Inflammatory macrophage treated with lipopolysaccharide for 1 hour (primary cell): ENCODE measurements around the gene CD300LG.
A peak's percentile ranks its signal among the peaks of the same experiment; 100 is the strongest.
"Not testable (repeated sequence)": the region's sequence is repeated elsewhere in the genome, so short reads cannot be mapped to it uniquely, and the experiment has no call there.

Experiments
- DNase-seq, 2 donors: peaks; one replicate each; pipeline ENCODE4 v3.0.0-alpha.2; 2020 to 2022

Gene CD300LG

GRCh38 chr17:43856141-43856540 lies 9.2 kb downstream of the CD300LG start:
- DNase-seq = no peak

GRCh38 chr17:43857141-43857540 lies 10.2 kb downstream of the CD300LG start:
- DNase-seq = no peak

GRCh38 chr17:43857957-43858600 lies 11.1 kb downstream of the CD300LG start:
- no peak for DNase-seq

GRCh38 chr17:43860077-43860725 lies 13.2 kb downstream of the CD300LG start:
- DNase-seq = no peak

- DNase-seq = no peak
Observed at GRCh38 chr17:43860927-43861622, 14.1 kb downstream of the CD300LG start.

- no peak for DNase-seq
Observed at GRCh38 chr17:43861960-43862359, 15.0 kb downstream of the CD300LG start.

- DNase-seq = no peak
Observed at GRCh38 chr17:43864161-43864984, 17.4 kb downstream of the CD300LG start.

- peak; percentile 63 to 69 for DNase-seq
Observed at GRCh38 chr17:43868226-43868994, 21.4 kb downstream of the CD300LG start.

GRCh38 chr17:43869031-43869430 lies 22.1 kb downstream of the CD300LG start:
- DNase-seq = not testable (repeated sequence)

- DNase-seq = no peak
Observed at GRCh38 chr17:43871946-43872690, 25.1 kb downstream of the CD300LG start.

- no peak for DNase-seq
Observed at GRCh38 chr17:43873091-43873490, 26.1 kb downstream of the CD300LG start.

- no peak for DNase-seq
Observed at GRCh38 chr17:43873815-43874214, 26.8 kb downstream of the CD300LG start.

- no peak for DNase-seq
Observed at GRCh38 chr17:43874293-43874692, 27.3 kb downstream of the CD300LG start.

GRCh38 chr17:43875476-43876147 lies 28.6 kb downstream of the CD300LG start:
- no peak for DNase-seq

- no peak for DNase-seq
Observed at GRCh38 chr17:43877031-43877430, 30.1 kb downstream of the CD300LG start.

- no peak for DNase-seq
Observed at GRCh38 chr17:43877451-43878155, 30.6 kb downstream of the CD300LG start.

- peak; percentile 44 to 83 for DNase-seq
Observed at GRCh38 chr17:43878260-43879175, 31.5 kb downstream of the CD300LG start.

GRCh38 chr17:43879723-43880419 lies 32.9 kb downstream of the CD300LG start:
- DNase-seq = no peak
